ENCODE measurements around the gene FBL. TPM values are rescaled to one million over a fixed set of nuclear protein-coding genes. Genes with fewer than 3 reads are reported as not detected.
"Not testable (repeated sequence)": the region's sequence is repeated elsewhere in the genome, so short reads cannot be mapped to it uniquely, and the experiment has no call there.

FBL gene
- total RNA-seq, 1 experiment from 2014 or later, result 374 TPM

DNA sequence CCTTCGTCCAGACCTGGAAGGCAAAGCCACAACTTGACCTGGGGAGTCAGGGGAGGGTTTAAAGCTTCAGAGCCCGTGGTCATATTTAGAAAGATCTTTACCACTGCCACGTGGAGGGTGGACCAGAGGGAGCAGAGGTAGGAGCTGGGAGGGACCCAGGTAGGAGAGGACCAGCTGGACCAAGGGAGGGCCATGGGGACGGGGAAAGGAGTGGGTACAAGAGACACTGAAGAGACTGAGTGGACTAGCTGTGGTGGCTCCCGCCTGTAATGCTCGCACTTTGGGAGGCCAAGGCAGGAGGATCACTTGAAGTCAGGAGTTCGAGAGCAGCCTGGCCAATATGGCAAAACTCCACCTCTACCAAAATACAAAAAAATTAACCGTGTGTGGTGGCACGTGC lies 38.5 kb upstream of the FBL start:
- H3K4me1 Mint-ChIP-seq (ENCODE audit: low read depth, unreplicated experiment); H3K9me3 ChIP-seq; H3K27ac Mint-ChIP-seq (ENCODE audit: unreplicated experiment); H3K4me3 ChIP-seq (ENCODE audit: low read depth, low read length); H3K27me3 Mint-ChIP-seq (ENCODE audit: insufficient read depth, unreplicated experiment); POLR2A ChIA-PET; DNase-seq; BruUV-seq (replicated peaks); intact Hi-C loops (cut with micrococcal nuclease; ENCODE audit: unreplicated experiment); H3K9me3 Mint-ChIP-seq (ENCODE audit: unreplicated experiment); H3K4me1 ChIP-seq; H3K27me3 ChIP-seq (replicated peaks; ENCODE audit: control insufficient read depth, insufficient read depth, low read length); H3K36me3 ChIP-seq (ENCODE audit: control insufficient read depth, insufficient read depth, low read length); H3K36me3 Mint-ChIP-seq (ENCODE audit: insufficient read depth, unreplicated experiment); H3K4me3 Mint-ChIP-seq (ENCODE audit: unreplicated experiment); CTCF ChIA-PET: not testable (repeated sequence)

GRCh38 chr19:39882645-39883044 lies 36.5 kb upstream of the FBL start:
- H3K36me3 Mint-ChIP-seq (ENCODE audit: insufficient read depth, unreplicated experiment); H3K27ac Mint-ChIP-seq (ENCODE audit: unreplicated experiment); POLR2A ChIA-PET; H3K27me3 ChIP-seq (replicated peaks; ENCODE audit: control insufficient read depth, insufficient read depth, low read length); H3K4me3 Mint-ChIP-seq (ENCODE audit: unreplicated experiment); BruUV-seq (replicated peaks); intact Hi-C loops (cut with micrococcal nuclease; ENCODE audit: unreplicated experiment); CTCF ChIA-PET; H3K9me3 ChIP-seq; H3K4me1 Mint-ChIP-seq (ENCODE audit: low read depth, unreplicated experiment); H3K36me3 ChIP-seq (ENCODE audit: control insufficient read depth, insufficient read depth, low read length); H3K27me3 Mint-ChIP-seq (ENCODE audit: insufficient read depth, unreplicated experiment); H3K9me3 Mint-ChIP-seq (ENCODE audit: unreplicated experiment); DNase-seq; H3K4me3 ChIP-seq (ENCODE audit: low read depth, low read length); H3K4me1 ChIP-seq: not testable (repeated sequence)

- H3K36me3 Mint-ChIP-seq (ENCODE audit: insufficient read depth, unreplicated experiment); H3K9me3 ChIP-seq; H3K27ac Mint-ChIP-seq (ENCODE audit: unreplicated experiment); H3K9me3 Mint-ChIP-seq (ENCODE audit: unreplicated experiment); H3K36me3 ChIP-seq (ENCODE audit: control insufficient read depth, insufficient read depth, low read length); H3K4me3 ChIP-seq (ENCODE audit: low read depth, low read length); BruUV-seq (replicated peaks); H3K27me3 Mint-ChIP-seq (ENCODE audit: insufficient read depth, unreplicated experiment); H3K4me1 Mint-ChIP-seq (ENCODE audit: low read depth, unreplicated experiment); H3K27me3 ChIP-seq (replicated peaks; ENCODE audit: control insufficient read depth, insufficient read depth, low read length); intact Hi-C loops (cut with micrococcal nuclease; ENCODE audit: unreplicated experiment); H3K4me1 ChIP-seq; H3K4me3 Mint-ChIP-seq (ENCODE audit: unreplicated experiment): not testable (repeated sequence)
- DNase-seq, result peak in 1 of 2 experiments; percentile 58
- ChIA-PET POLR2A (interaction anchor here (0.6 kb wide), 1 partner anchor 89 kb away, joined by 4 read pairs; the partner anchor contains the start of gene PSMC4), CTCF (interaction anchor here (1.1 kb wide), 1 partner anchor 89 kb away, joined by 8 read pairs; the partner anchor contains the start of gene PSMC4)
- peak; percentile 57 for TF ChIP-seq CTCF (IDR thresholded peaks at IDR 0.05; ENCODE audit: insufficient read depth in 1 of 2, low read depth in 1 of 2, low read length in 1 of 2, severe bottlenecking in 1 of 2, unreplicated experiment in 1 of 2)
These were observed 35.4 kb upstream of the FBL start for GRCh38 chr19:39881495-39882110.

DNA sequence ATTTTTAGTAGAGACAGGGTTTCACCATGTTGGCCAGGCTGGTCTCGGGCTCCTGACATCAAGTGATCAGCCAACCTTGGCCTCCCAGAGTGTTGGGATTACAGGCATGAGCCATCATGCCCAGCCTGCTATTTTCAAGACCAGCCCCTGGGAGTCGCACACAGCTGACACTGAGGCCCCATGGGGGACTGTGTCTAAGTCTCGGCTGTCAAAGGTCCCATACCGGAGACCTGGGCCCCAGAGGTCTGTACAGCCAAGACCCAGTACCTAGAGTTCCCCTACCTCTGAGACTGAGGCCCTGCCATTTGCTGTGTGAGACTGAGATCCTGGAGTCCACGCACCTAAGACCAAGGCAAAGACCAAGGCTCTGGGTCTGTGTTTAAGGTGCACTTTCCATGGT lies 34.1 kb upstream of the FBL start:
- H3K27me3 ChIP-seq (replicated peaks; ENCODE audit: control insufficient read depth, insufficient read depth, low read length); H3K27me3 Mint-ChIP-seq (ENCODE audit: insufficient read depth, unreplicated experiment); BruUV-seq (replicated peaks); H3K36me3 ChIP-seq (ENCODE audit: control insufficient read depth, insufficient read depth, low read length); DNase-seq; H3K4me3 Mint-ChIP-seq (ENCODE audit: unreplicated experiment); POLR2A ChIA-PET; CTCF ChIA-PET; intact Hi-C loops (cut with micrococcal nuclease; ENCODE audit: unreplicated experiment); H3K9me3 ChIP-seq; H3K4me1 ChIP-seq; H3K4me3 ChIP-seq (ENCODE audit: low read depth, low read length); H3K27ac Mint-ChIP-seq (ENCODE audit: unreplicated experiment); H3K36me3 Mint-ChIP-seq (ENCODE audit: insufficient read depth, unreplicated experiment); H3K9me3 Mint-ChIP-seq (ENCODE audit: unreplicated experiment); H3K4me1 Mint-ChIP-seq (ENCODE audit: low read depth, unreplicated experiment): not testable (repeated sequence)

GRCh38 chr19:39879796-39880195 lies 33.6 kb upstream of the FBL start:
- H3K4me1 ChIP-seq; H3K27ac Mint-ChIP-seq (ENCODE audit: unreplicated experiment); H3K36me3 Mint-ChIP-seq (ENCODE audit: insufficient read depth, unreplicated experiment); H3K27me3 Mint-ChIP-seq (ENCODE audit: insufficient read depth, unreplicated experiment); H3K27me3 ChIP-seq (replicated peaks; ENCODE audit: control insufficient read depth, insufficient read depth, low read length); CTCF ChIA-PET; H3K9me3 Mint-ChIP-seq (ENCODE audit: unreplicated experiment); H3K9me3 ChIP-seq; DNase-seq; POLR2A ChIA-PET; H3K36me3 ChIP-seq (ENCODE audit: control insufficient read depth, insufficient read depth, low read length); H3K4me3 ChIP-seq (ENCODE audit: low read depth, low read length); H3K4me1 Mint-ChIP-seq (ENCODE audit: low read depth, unreplicated experiment); H3K4me3 Mint-ChIP-seq (ENCODE audit: unreplicated experiment); intact Hi-C loops (cut with micrococcal nuclease; ENCODE audit: unreplicated experiment); BruUV-seq (replicated peaks): not testable (repeated sequence)

GRCh38 chr19:39878866-39879265 lies 32.7 kb upstream of the FBL start:
- H3K27me3 ChIP-seq (replicated peaks; ENCODE audit: control insufficient read depth, insufficient read depth, low read length); POLR2A ChIA-PET; DNase-seq; H3K9me3 Mint-ChIP-seq (ENCODE audit: unreplicated experiment); H3K4me1 Mint-ChIP-seq (ENCODE audit: low read depth, unreplicated experiment); H3K4me1 ChIP-seq; H3K36me3 Mint-ChIP-seq (ENCODE audit: insufficient read depth, unreplicated experiment); H3K36me3 ChIP-seq (ENCODE audit: control insufficient read depth, insufficient read depth, low read length); intact Hi-C loops (cut with micrococcal nuclease; ENCODE audit: unreplicated experiment); H3K27ac Mint-ChIP-seq (ENCODE audit: unreplicated experiment); H3K4me3 ChIP-seq (ENCODE audit: low read depth, low read length); CTCF ChIA-PET; H3K4me3 Mint-ChIP-seq (ENCODE audit: unreplicated experiment); H3K9me3 ChIP-seq; BruUV-seq (replicated peaks); H3K27me3 Mint-ChIP-seq (ENCODE audit: insufficient read depth, unreplicated experiment): not testable (repeated sequence)
